HEK293T (cell line): ENCODE measurements around the gene PTGR2.
"Not testable (repeated sequence)": the region's sequence is repeated elsewhere in the genome, so short reads cannot be mapped to it uniquely, and the experiment has no call there.

Experiments used
- CTCF ChIA-PET: fragments of 350-600 bp; formaldehyde crosslinking; extraction: SDS; loops from one replicate; lab custom pipeline; 2021; ENCODE audit warnings: antibody characterized with exemption, inconsistent platforms; lab: Yijun Ruan, JAX
- POLR2A ChIA-PET: fragments of 350-600 bp; formaldehyde crosslinking; extraction: SDS; loops from one replicate; lab custom pipeline; 2020; ENCODE audit warnings: antibody characterized with exemption, inconsistent platforms; lab: Yijun Ruan, JAX
- DNase-seq: peaks from one replicate; pipeline ENCODE4 v3.0.0; 2012; ENCODE audit warnings: mixed read lengths; ENCODE audit errors: extremely low spot score
- ARNT ChIP-seq: fragments of 450-650 bp; IDR thresholded peaks from 2 replicates; pipeline ENCODE4 v1.6.1; 2017; ENCODE audit warnings: mild to moderate bottlenecking
- BHLHE40 ChIP-seq: fragments of 450-650 bp; IDR thresholded peaks from 2 replicates; pipeline ENCODE4 v1.6.1; 2016; ENCODE audit warnings: mild to moderate bottlenecking, moderate library complexity, borderline replicate concordance
- CTBP1 ChIP-seq: fragments of 450-650 bp; IDR thresholded peaks from 2 replicates; pipeline ENCODE4 v1.6.1; 2016; ENCODE audit warnings: borderline replicate concordance
- ELF4 ChIP-seq: fragments of 450-650 bp; IDR thresholded peaks from 2 replicates; pipeline ENCODE4 v1.6.1; 2017; ENCODE audit warnings: antibody characterized with exemption
- FOXA1 ChIP-seq: fragments of 450-650 bp; IDR thresholded peaks from 2 replicates; pipeline ENCODE4 v1.6.1; 2016; ENCODE audit warnings: mild to moderate bottlenecking
- FOXK2 ChIP-seq: fragments of 450-650 bp; IDR thresholded peaks from 2 replicates; pipeline ENCODE4 v1.6.1; 2016; ENCODE audit warnings: mild to moderate bottlenecking
- FOXM1 ChIP-seq: fragments of 450-650 bp; IDR thresholded peaks from 2 replicates; pipeline ENCODE4 v1.6.1; 2017; ENCODE audit warnings: mild to moderate bottlenecking, borderline replicate concordance
- HDGF ChIP-seq: fragments of 450-650 bp; IDR thresholded peaks from 2 replicates; pipeline ENCODE4 v1.6.1; 2017; ENCODE audit warnings: antibody characterized with exemption, borderline replicate concordance
- L3MBTL2 ChIP-seq: fragments of 450-650 bp; conservative IDR thresholded peaks from 2 replicates; pipeline ENCODE4 v1.6.1; 2016; ENCODE audit warnings: mild to moderate bottlenecking
- LEF1 ChIP-seq: fragments of 450-650 bp; IDR thresholded peaks from 2 replicates; pipeline ENCODE4 v1.6.1; 2017; ENCODE audit warnings: mild to moderate bottlenecking, borderline replicate concordance
- NFRKB ChIP-seq: fragments of 450-650 bp; IDR thresholded peaks from 2 replicates; pipeline ENCODE4 v1.6.1; 2016; ENCODE audit warnings: mild to moderate bottlenecking, moderate library complexity
- PKNOX1 ChIP-seq: fragments of 450-650 bp; IDR thresholded peaks from 2 replicates; pipeline ENCODE4 v1.6.1; 2016
- SP1 ChIP-seq: fragments of 450-650 bp; IDR thresholded peaks from 2 replicates; pipeline ENCODE4 v1.6.1; 2017
- SUZ12 ChIP-seq: fragments of 450-650 bp; IDR thresholded peaks from 2 replicates; pipeline ENCODE4 v1.6.1; 2016; ENCODE audit warnings: mild to moderate bottlenecking
- TARDBP ChIP-seq: fragments of 450-650 bp; IDR thresholded peaks from 2 replicates; pipeline ENCODE4 v1.6.1; 2016
- ZNF384 ChIP-seq: fragments of 450-650 bp; IDR thresholded peaks from 2 replicates; pipeline ENCODE4 v1.6.1; 2016

PTGR2 gene

DNA sequence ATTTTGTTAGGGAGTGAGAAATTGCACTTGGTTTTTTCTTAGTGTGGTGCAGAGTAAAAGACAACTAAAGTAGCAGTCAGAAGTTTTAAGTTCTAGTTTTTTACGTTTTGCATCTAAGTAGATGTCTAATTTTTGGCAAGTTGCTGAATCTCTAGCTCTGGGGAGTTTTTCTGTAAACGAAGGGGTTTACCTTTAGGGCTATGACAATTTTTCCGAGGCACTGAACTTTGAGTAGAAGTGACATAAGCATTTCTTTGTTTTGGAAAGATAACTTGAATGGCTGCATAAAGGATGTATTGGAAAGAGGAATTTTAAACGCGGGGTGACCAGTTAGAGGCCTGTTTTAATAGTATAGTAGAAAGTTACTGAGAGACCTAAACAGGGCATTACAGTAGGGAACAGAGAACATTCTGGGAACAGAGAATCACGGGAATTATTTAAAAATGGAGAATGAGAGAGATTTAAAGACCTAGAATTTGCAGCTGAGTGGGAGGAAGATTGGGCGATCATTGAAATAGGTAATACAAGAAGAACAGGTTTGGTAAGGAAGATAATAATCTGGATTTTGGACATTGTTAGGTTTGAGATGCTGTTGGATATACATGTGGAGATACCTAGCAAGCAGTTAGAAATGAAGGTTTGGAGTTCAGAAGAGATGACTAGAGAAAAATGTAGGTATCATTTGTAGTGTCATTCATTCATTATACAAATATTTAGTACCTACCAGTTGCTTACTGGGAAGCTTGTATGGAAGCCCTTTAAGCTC lies 36.2 kb downstream of the PTGR2 start:
- no peak for DNase-seq
- POLR2A ChIA-PET, result interaction anchor here (1.3 to 1.4 kb wide), 3 partner anchors 40 to 175 kb away, joined by 5 to 7 read pairs (median 5); no protein-coding TSS in a partner anchor
- CTCF ChIA-PET, result no interaction called here
- TF ChIP-seq BHLHE40 (no peak), ZNF384 (no peak), CTBP1 (no peak), SUZ12 (no peak), ARNT (no peak), NFRKB (no peak), FOXK2 (no peak), ELF4 (no peak), FOXA1 (no peak), FOXM1 (no peak), LEF1 (no peak), PKNOX1 (no peak), L3MBTL2 (no peak), SP1 (no peak), TARDBP (no peak), HDGF (no peak)

- CTCF ChIA-PET, result no interaction called here
- POLR2A ChIA-PET, result no interaction called here
Measured at GRCh38 chr14:73888460-73888725, 36.8 kb downstream of the PTGR2 start.

DNA sequence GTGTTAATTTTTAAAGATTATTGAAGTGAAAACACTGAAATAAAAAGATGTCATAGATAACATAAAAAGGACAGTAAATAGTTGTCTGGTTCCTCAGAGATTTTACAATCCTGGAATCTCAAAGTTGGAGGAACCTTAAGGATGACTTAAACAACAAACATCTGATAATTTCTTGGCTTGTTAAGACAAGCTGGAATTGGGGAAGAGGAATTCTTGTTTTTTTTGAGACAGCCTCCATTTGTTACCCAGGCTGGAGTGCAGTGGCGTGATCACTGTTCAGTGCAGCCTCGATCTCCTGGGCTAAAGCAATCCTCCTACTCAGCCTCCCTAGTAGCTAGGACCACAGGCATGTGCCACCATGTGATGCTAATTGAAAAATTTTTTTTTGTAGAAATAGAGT lies 37.3 kb downstream of the PTGR2 start:
- POLR2A ChIA-PET, result no interaction called here
- CTCF ChIA-PET, result no interaction called here
- no peak for TF ChIP-seq PKNOX1
- no peak for TF ChIP-seq ELF4
- no peak for TF ChIP-seq NFRKB
- no peak for TF ChIP-seq TARDBP
- TF ChIP-seq L3MBTL2, result no peak
- TF ChIP-seq HDGF, result no peak
- no peak for TF ChIP-seq FOXA1
- TF ChIP-seq SP1, result no peak
- TF ChIP-seq FOXM1, result no peak
- TF ChIP-seq ARNT, result no peak
- TF ChIP-seq LEF1, result no peak
- no peak for TF ChIP-seq ZNF384
- TF ChIP-seq FOXK2, result no peak
- TF ChIP-seq CTBP1, result no peak
- no peak for TF ChIP-seq BHLHE40
- no peak for TF ChIP-seq SUZ12
- no peak for DNase-seq

More at GRCh38 chr14:73888460-73888725, 36.8 kb downstream of the PTGR2 start:
- DNase-seq, result no peak
- TF ChIP-seq BHLHE40 (no peak), L3MBTL2 (no peak), FOXK2 (no peak), NFRKB (no peak), ARNT (no peak), CTBP1 (no peak), FOXM1 (no peak), TARDBP (no peak), LEF1 (no peak)

DNA sequence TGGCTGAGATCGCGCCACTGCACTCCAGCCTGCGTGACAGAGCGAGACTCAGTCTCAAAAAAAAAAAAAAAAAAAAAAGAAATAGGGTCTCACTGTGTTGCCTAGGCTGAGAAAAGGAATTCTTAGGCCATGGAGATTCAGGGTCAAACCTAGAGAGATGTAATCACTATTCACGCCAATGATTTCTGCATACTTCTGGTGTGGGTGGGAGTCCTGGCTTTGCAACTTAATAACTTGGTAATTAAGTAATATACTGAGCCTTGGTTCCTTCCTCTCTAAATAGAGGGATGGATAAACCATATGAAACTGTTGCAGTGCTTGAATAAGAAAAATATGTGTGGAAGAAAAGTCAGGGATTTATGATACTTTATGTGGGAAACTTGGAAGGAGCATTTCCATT lies 37.7 kb downstream of the PTGR2 start:
- POLR2A ChIA-PET, result no interaction called here
- CTCF ChIA-PET, result no interaction called here
- TF ChIP-seq BHLHE40 (no peak), CTBP1 (no peak), FOXM1 (no peak), ZNF384 (no peak), ARNT (no peak), PKNOX1 (no peak), TARDBP (no peak), HDGF (no peak), NFRKB (no peak), LEF1 (no peak), SUZ12 (no peak), FOXK2 (no peak)
- DNase-seq, result no peak

GRCh38 chr14:73894180-73894687 lies 42.6 kb downstream of the PTGR2 start:
- CTCF ChIA-PET, DNase-seq: not testable (repeated sequence)
- POLR2A ChIA-PET, result interaction anchor here (0.9 kb wide), 1 partner anchor 43 kb away, joined by 3 read pairs; the partner anchor contains the start of gene PTGR2

DNA sequence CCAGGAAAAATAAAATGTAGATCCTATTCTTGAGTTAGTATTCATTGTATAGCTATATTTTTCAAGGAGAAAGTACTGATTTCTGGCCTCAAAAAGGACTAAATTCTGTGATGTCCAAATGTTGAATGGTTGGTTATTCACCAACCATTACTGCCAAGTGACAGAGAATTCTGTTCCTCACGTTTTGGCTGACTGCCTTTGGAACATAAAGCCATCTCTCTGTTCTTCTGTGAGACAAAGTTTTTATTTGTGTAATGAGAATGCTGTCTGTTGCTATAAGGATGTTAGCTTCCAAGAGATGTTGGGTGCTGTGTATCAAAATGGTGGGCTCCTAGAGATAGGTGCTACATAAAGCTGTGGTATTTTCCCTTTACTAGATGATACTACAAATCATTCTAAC lies 44.3 kb downstream of the PTGR2 start:
- CTCF ChIA-PET, result no interaction called here
- DNase-seq, result no peak
- no peak for TF ChIP-seq FOXM1
- TF ChIP-seq NFRKB, result no peak
- TF ChIP-seq CTBP1, result no peak
- TF ChIP-seq PKNOX1, result no peak
- no peak for TF ChIP-seq L3MBTL2
- no peak for TF ChIP-seq ARNT
- no peak for TF ChIP-seq SP1
- no peak for TF ChIP-seq FOXK2
- no peak for TF ChIP-seq TARDBP
- no peak for TF ChIP-seq HDGF
- POLR2A ChIA-PET, result interaction anchor here (0.8 to 1.6 kb wide), 2 partner anchors 10 to 44 kb away, joined by 3 to 5 read pairs; partner anchors contain the start of genes PTGR2 and ZNF410
